GM12878 (cell line): ENCODE results near the gene ASAP3. TPM values are rescaled to one million over a fixed set of nuclear protein-coding genes. Genes with fewer than 3 reads are reported as not detected.

Source experiments
- ATAC-seq: fragments of 200-7000 bp; cut with Tn5 transposase; 3 replicates; pipeline ENCODE4 v1.9.1; 2020; ENCODE audit warnings: mild to moderate bottlenecking, moderate library complexity
- BruUV-seq: library from RNA; stranded (reverse); fragments of 400-500 nt; replicated peaks from 2 replicates; lab custom pipeline; 2021; lab: Mats Ljungman, UMichigan
- CTCF ChIA-PET: fragments of 300-600 bp; sonication (Branson Sonifier 250); formaldehyde crosslinking; extraction: SDS; loops from one replicate; lab custom pipeline; 2021; ENCODE audit warnings: inconsistent platforms; lab: Yijun Ruan, JAX
- POLR2A ChIA-PET: fragments of 350-600 bp; formaldehyde crosslinking; extraction: SDS; loops from one replicate; lab custom pipeline; 2021; ENCODE audit warnings: inconsistent platforms; lab: Charles Lee
- RAD21 ChIA-PET: fragments of 300-600 bp; sonication (Branson Sonifier 250); formaldehyde crosslinking; loops from one replicate; lab custom pipeline; 2023; ENCODE audit warnings: antibody characterized with exemption; ENCODE audit not compliant: unreplicated experiment; lab: Charles Lee
- SMC1A ChIA-PET: fragments of 300-600 bp; sonication (Branson Sonifier 250); formaldehyde crosslinking; loops from one replicate; lab custom pipeline; 2023; ENCODE audit not compliant: unreplicated experiment, uncharacterized antibody; lab: Charles Lee
- DNase-seq: peaks from one replicate; pipeline ENCODE4 v3.0.0-alpha.2; 2011; ENCODE audit warnings: low read depth, low spot score
- FAIRE-seq: peaks from 3 replicates; lab custom pipeline; 2011; peaks lifted over from hg19 to GRCh38; lab: Jason Lieb, UNC
- H2AFZ ChIP-seq: 2 replicates; pipeline ENCODE4 v1.6.0; 2011; ENCODE audit warnings: low read depth, low read length, control low read depth; ENCODE audit not compliant: control insufficient read depth
- H3K27ac ChIP-seq: 2 replicates; pipeline ENCODE4 v1.5.1; 2011; ENCODE audit warnings: control low read depth; ENCODE audit not compliant: control insufficient read depth, insufficient read depth
- H3K27me3 ChIP-seq, 2 experiments: replicated peaks in 1 of 2; 2 replicates each; pipeline versions ENCODE4 v1.6.0 to v1.6.1; 2011; ENCODE audit warnings: low read length in 1 of 2; ENCODE audit not compliant: control insufficient read depth in 2 of 2, insufficient read depth in 2 of 2
- H3K36me3 ChIP-seq, 2 experiments: 2 replicates each; pipeline ENCODE4 v1.5.1; 2011; ENCODE audit warnings: low read length in 1 of 2; ENCODE audit not compliant: control insufficient read depth in 2 of 2, insufficient read depth in 2 of 2
- H3K4me1 ChIP-seq: 2 replicates; pipeline ENCODE4 v1.6.1; 2011; ENCODE audit warnings: mild to moderate bottlenecking, low read length, moderate library complexity, mixed read lengths; ENCODE audit not compliant: control insufficient read depth, insufficient read depth
- H3K4me2 ChIP-seq: 2 replicates; pipeline ENCODE4 v1.6.0; 2011; ENCODE audit warnings: control low read depth; ENCODE audit not compliant: control insufficient read depth, insufficient read depth
- H3K4me3 ChIP-seq: fragments of 200-600 bp; sonication (generic); 2 replicates; pipeline ENCODE4 v1.5.1; 2016
- H3K79me2 ChIP-seq: 2 replicates; pipeline ENCODE4 v1.6.0; 2011; ENCODE audit warnings: low read length; ENCODE audit not compliant: control insufficient read depth, insufficient read depth
- H3K9ac ChIP-seq: 2 replicates; pipeline ENCODE4 v1.8.0; 2011; ENCODE audit warnings: low read length, control low read depth, mixed read lengths; ENCODE audit not compliant: control insufficient read depth, insufficient read depth
- H3K9me3 ChIP-seq: replicated peaks from 3 replicates; pipeline ENCODE4 v1.5.1; 2011; ENCODE audit warnings: mild to moderate bottlenecking, low read length; ENCODE audit not compliant: control insufficient read depth, insufficient read depth
- H4K20me1 ChIP-seq: 2 replicates; pipeline ENCODE4 v1.6.0; 2011; ENCODE audit not compliant: control insufficient read depth, insufficient read depth
- CEBPB ChIP-seq, 2 experiments: fragments of 150-350 bp in 1 of 2; IDR thresholded peaks; 2 replicates each; pipeline ENCODE4 v1.6.1; 2012 to 2014; ENCODE audit warnings: low read depth in 2 of 2, low read length in 2 of 2, borderline replicate concordance in 1 of 2, inconsistent platforms in 1 of 2
- CHD2 ChIP-seq: IDR thresholded peaks from 2 replicates; pipeline ENCODE4 v1.6.1; 2011; ENCODE audit warnings: low read depth, low read length, improper control_type of control experiment, borderline replicate concordance
- DPF2 ChIP-seq: fragments of 450-650 bp; IDR thresholded peaks from 2 replicates; pipeline ENCODE4 v1.6.1; 2017; ENCODE audit warnings: mild to moderate bottlenecking
- E4F1 ChIP-seq: fragments of 450-650 bp; IDR thresholded peaks from 2 replicates; pipeline ENCODE4 v1.6.1; 2018; ENCODE audit warnings: borderline replicate concordance, mild to moderate bottlenecking; ENCODE audit not compliant: partially characterized antibody
- EP300 ChIP-seq, 2 experiments: fragments of 150-350 bp in 1 of 2; IDR thresholded peaks; 2 replicates each; pipeline ENCODE4 v1.6.1; 2011 to 2012; ENCODE audit warnings: low read depth in 2 of 2, low read length in 2 of 2, borderline replicate concordance in 1 of 2, improper control_type of control experiment in 1 of 2, inconsistent platforms in 1 of 2; ENCODE audit not compliant: control insufficient read depth in 1 of 2
- FOS ChIP-seq: IDR thresholded peaks from 3 replicates; pipeline ENCODE4 v1.6.1; 2011; ENCODE audit warnings: borderline replicate concordance; ENCODE audit not compliant: insufficient read length; ENCODE audit errors: extremely low read depth
- KLF5 ChIP-seq: fragments of 450-650 bp; IDR thresholded peaks from 2 replicates; pipeline ENCODE4 v1.6.1; 2014; ENCODE audit warnings: mild to moderate bottlenecking; ENCODE audit not compliant: partially characterized antibody
- MEF2B ChIP-seq: fragments of 450-650 bp; IDR thresholded peaks from 2 replicates; pipeline ENCODE4 v1.6.1; 2018; ENCODE audit warnings: mild to moderate bottlenecking, moderate library complexity; ENCODE audit not compliant: partially characterized antibody, poor library complexity, severe bottlenecking
- NR2C1 ChIP-seq: fragments of 450-650 bp; IDR thresholded peaks from 2 replicates; pipeline ENCODE4 v1.6.1; 2017; ENCODE audit warnings: antibody characterized with exemption, mild to moderate bottlenecking, moderate library complexity
- PAX8 ChIP-seq: fragments of 450-650 bp; IDR thresholded peaks from 2 replicates; pipeline ENCODE4 v1.6.1; 2017; ENCODE audit warnings: mild to moderate bottlenecking, moderate library complexity
- POLR2A ChIP-seq: IDR thresholded peaks from 2 replicates; pipeline ENCODE4 v1.6.1; 2011; ENCODE audit warnings: low read depth, mild to moderate bottlenecking, low read length
- SREBF1 ChIP-seq: IDR thresholded peaks from 2 replicates; pipeline ENCODE4 v1.6.1; 2012; ENCODE audit warnings: mild to moderate bottlenecking, low read length
- SUPT20H ChIP-seq: IDR thresholded peaks from 2 replicates; pipeline ENCODE4 v1.6.1; 2011; ENCODE audit warnings: low read depth, mild to moderate bottlenecking, low read length, moderate library complexity, borderline replicate concordance; ENCODE audit not compliant: control insufficient read depth
- ZBED1 ChIP-seq: IDR thresholded peaks from 2 replicates; pipeline ENCODE4 v1.6.1; 2016; ENCODE audit warnings: borderline replicate concordance
- ZBTB33 ChIP-seq: fragments of 450-650 bp; IDR thresholded peaks from 2 replicates; pipeline ENCODE4 v1.6.1; 2017; ENCODE audit warnings: mild to moderate bottlenecking
- ZBTB4 ChIP-seq: fragments of 450-650 bp; formaldehyde crosslinking; IDR thresholded peaks from 2 replicates; pipeline ENCODE4 v1.4.0; 2022; ENCODE audit warnings: mild to moderate bottlenecking, moderate library complexity
- ZNF622 ChIP-seq: fragments of 450-650 bp; IDR thresholded peaks from 2 replicates; pipeline ENCODE4 v1.6.1; 2017; ENCODE audit warnings: mild to moderate bottlenecking, inconsistent platforms
- WGBS: methylation state at CpG from one replicate; pipeline ENCODE4 v1.1.6; 2016; ENCODE audit warnings: low lambda C conversion rate; ENCODE audit not compliant: insufficient replicate concordance, insufficient coverage; ENCODE audit errors: missing lambda C conversion rate; 5-methylcytosine and 5-hydroxymethylcytosine counted together
- in situ Hi-C: fragments of 300-500 bp; cut with MboI; formaldehyde crosslinking; loops from 9 replicates; pipeline ENCODE4 v1.14.3; 2018; ENCODE audit warnings: mixed read lengths
- intact Hi-C: fragments of 100-400 bp; cut with micrococcal nuclease; formaldehyde crosslinking; loops from one replicate; pipeline ENCODE4 v1.14.2; 2022; ENCODE audit not compliant: unreplicated experiment
- polyA plus RNA-seq, 11 experiments: library from polyadenylated mRNA; depleted of rRNA in 4 of 11; unstranded in 6 of 11; stranded (reverse) in 5 of 11; fragments of >200 nt; fragmentation: Nextera tagmentation in 4 of 11; fragmentation: Illumina TruSeq in 1 of 11; extraction: Ambion mirVana in 4 of 11; extraction: Trizol in 1 of 11; gene quantifications; 1 replicate in 1 of 11; 2 replicates in 10 of 11; pipeline versions ENCODE4 v1.2.1 to v1.2.3, GENCODE V29; 2011 to 2016; ENCODE audit warnings: inconsistent platforms in 2 of 11, missing spikeins in 2 of 11, low read depth in 1 of 11
- total RNA-seq, 4 experiments: library from RNA; depleted of rRNA in 3 of 4; stranded (reverse); fragments of >200 nt in 3 of 4; fragmentation: Illumina TruSeq in 1 of 4; extraction: Trizol in 1 of 4; gene quantifications; 2 replicates each; pipeline versions ENCODE4 v1.2.1 to v1.2.3, GENCODE V29; 2013 to 2021

ASAP3 gene
- total and polyA plus RNA-seq, 10 of the 15 experiments (the other 5 are each of a cell fraction or from before 2014, with no cell fraction given): 0.04 to 0.92 (median 0.34) TPM; not detected in 1

- no peaks in the 10 kb centered on the region for H3K9me3 ChIP-seq
- no peaks in the 10 kb centered on the region for H4K20me1 ChIP-seq
- in situ Hi-C loops: no loop called here
- H3K27me3 ChIP-seq: peaks cover 2% of the 10 kb centered on the region in 2 experiments; a peak in 2 of 4 replicates
- RAD21 ChIA-PET: interaction anchor here (0.9 kb wide), 1 partner anchor 187 kb away, joined by 3 read pairs; no protein-coding TSS in a partner anchor
- intact Hi-C loops: no loop called here
- no peak overlapping the region for H3K4me2 ChIP-seq
- DNase-seq (no peak), ATAC-seq (no peak), FAIRE-seq (no peak)
- no peak overlapping the region for H2AFZ ChIP-seq
- no peak overlapping the region for H3K27ac ChIP-seq
- no peaks in the 10 kb centered on the region for H3K36me3 ChIP-seq
- no TSS peak for BruUV-seq
- CTCF ChIA-PET: no interaction called here
- no peaks in the 10 kb centered on the region for H3K79me2 ChIP-seq
- no peak overlapping the region for H3K4me3 ChIP-seq
- H3K9ac ChIP-seq: no peak overlapping the region
- TF ChIP-seq CHD2 (no peak), EP300 (IDR thresholded peaks at IDR 0.05; ENCODE audit: borderline replicate concordance in 1 of 2, control insufficient read depth in 1 of 2, low read depth in 2 of 2, low read length in 2 of 2) (no peak), CEBPB (IDR thresholded peaks at IDR 0.05; ENCODE audit: borderline replicate concordance in 1 of 2, low read depth in 2 of 2, low read length in 2 of 2) (no peak), ZNF622 (no peak), NR2C1 (no peak), ZBED1 (no peak), MEF2B (no peak), POLR2A (no peak), ZBTB33 (no peak), KLF5 (no peak), E4F1 (no peak), DPF2 (no peak), SREBF1 (no peak), SUPT20H (no peak), ZBTB4 (CRISPR knock-in tag) (no peak), FOS (no peak), PAX8 (no peak)
- H3K4me1 ChIP-seq: no peaks in the 10 kb centered on the region
- SMC1A ChIA-PET: no interaction called here
- POLR2A ChIA-PET: no interaction called here
- WGBS: 40% methylated on average over 7 of the region's 7 CpGs
Measured at GRCh38 chr1:23434260-23434775, 49.7 kb downstream of the ASAP3 start.
